Forelimb muscle (tissue), 1 donor: Measurements from ENCODE around the gene XPO5. TPM values are rescaled to one million over a fixed set of nuclear protein-coding genes. Genes with fewer than 3 reads are reported as not detected.

ENCODE experiments used
- DNase-seq: peaks from one replicate; pipeline ENCODE4 v3.0.0-alpha.2; 2013; ENCODE audit warnings: low read depth
- polyA plus RNA-seq: library from polyadenylated mRNA; unstranded; fragments of 120-200 nt; gene quantifications from one replicate; pipeline ENCODE4 v1.2.1, GENCODE V29; 2013; ENCODE audit not compliant: insufficient read length

Gene XPO5
- polyA plus RNA-seq, 1 donor, result 25.7 TPM

DNA sequence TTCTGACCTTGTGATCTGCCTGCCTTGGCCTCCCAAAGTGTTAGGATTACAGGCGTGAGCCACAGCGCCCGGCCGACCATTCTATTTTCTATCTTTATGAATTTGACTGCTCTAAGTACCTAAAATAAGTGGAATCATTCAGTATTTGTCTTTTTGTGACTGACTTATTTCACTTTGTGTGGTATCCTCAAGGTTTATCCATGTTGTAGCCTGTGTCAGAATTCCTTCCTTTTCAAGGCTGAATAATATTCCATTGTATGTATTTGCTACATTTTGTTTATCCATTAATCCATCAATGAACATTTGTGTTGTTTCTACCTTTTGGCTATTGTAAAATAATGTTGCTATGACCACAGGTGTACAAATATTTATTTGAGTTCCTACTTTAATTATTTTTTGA is 103.3 kb downstream of the XPO5 start:
- no peak for DNase-seq

Other genes with a start within 250 kb of the XPO5 start
- 14.2 TPM for gene ZNF318, start 206.4 kb downstream of the XPO5 start, polyA plus RNA-seq
- 14.7 TPM for gene ABCC10, start 148.5 kb downstream of the XPO5 start, polyA plus RNA-seq
- 2.8 TPM for gene DLK2, start 120.5 kb downstream of the XPO5 start, polyA plus RNA-seq
- 28.2 TPM for gene TJAP1, start 98.5 kb downstream of the XPO5 start, polyA plus RNA-seq
- gene LRRC73, start 65.7 kb downstream of the XPO5 start, polyA plus RNA-seq, result 0.16 TPM
- gene YIPF3, start 59.1 kb downstream of the XPO5 start, polyA plus RNA-seq, result 80.7 TPM
- gene POLR1C, start 58.9 kb downstream of the XPO5 start, polyA plus RNA-seq, result 14.3 TPM
- gene POLH, start 147 bp upstream of the XPO5 start, polyA plus RNA-seq, result 10.1 TPM
- gene GTPBP2, start 53.2 kb upstream of the XPO5 start, polyA plus RNA-seq, result 37.1 TPM
- 16.4 TPM for gene MAD2L1BP, start 59.8 kb upstream of the XPO5 start, polyA plus RNA-seq
- gene RSPH9, start 69.0 kb upstream of the XPO5 start, polyA plus RNA-seq, result 0.51 TPM
- gene MRPS18A, start 111.8 kb upstream of the XPO5 start, polyA plus RNA-seq, result 30.4 TPM
- 82.4 TPM for gene VEGFA, start 194.2 kb upstream of the XPO5 start, polyA plus RNA-seq